ENCODE data around the gene PLXNA4. TPM values are rescaled to one million over a fixed set of nuclear protein-coding genes. Genes with fewer than 3 reads are reported as not detected.
"Not testable (repeated sequence)": the region's sequence is repeated elsewhere in the genome, so short reads cannot be mapped to it uniquely, and the experiment has no call there.

Gene PLXNA4
- total RNA-seq, 1 donor from 2014 or later: 0.38 TPM

DNA sequence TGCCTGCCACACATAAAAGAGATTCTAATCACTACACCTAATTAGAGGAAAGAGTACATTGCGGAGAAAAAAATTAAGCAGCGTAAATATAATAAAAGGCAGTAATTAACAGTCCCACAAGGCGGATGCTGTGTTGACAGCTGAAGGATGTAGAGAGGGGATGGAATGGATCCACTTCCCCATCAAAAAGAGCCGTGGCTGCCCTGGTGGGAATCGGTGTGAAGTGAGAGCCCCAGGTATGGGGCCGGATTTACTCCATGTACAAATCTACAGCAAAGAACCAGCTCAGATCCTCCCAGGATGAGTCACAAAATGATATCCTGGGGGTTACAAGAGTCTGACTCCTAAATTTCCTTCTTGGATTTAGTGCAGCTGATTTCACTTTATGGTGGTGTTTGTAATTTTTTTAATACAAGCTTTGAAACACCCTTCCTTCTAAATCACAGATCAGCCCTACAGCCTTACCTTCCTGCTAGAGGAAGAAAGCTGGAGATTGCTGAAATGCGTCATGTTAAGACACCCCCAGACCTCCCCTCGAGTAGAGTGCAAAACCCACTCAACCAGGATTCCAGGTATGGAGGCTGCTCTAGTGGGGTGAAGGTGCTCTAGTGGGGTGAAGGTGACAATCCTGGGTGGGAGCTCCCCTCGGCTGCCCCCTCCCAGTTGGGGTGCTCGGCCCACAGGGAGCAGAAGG is 398.4 kb downstream of the PLXNA4 start:
- Mint-ChIP-seq H3K36me3 (ENCODE audit: insufficient read depth) (no peaks in the 10 kb centered on the region), H3K4me3 (ENCODE audit: low read depth) (no peak overlapping the region), H3K27ac (no peak overlapping the region), H3K4me1 (ENCODE audit: low read depth) (no peaks in the 10 kb centered on the region), H3K27me3 (no peaks in the 10 kb centered on the region), H3K9me3 (ENCODE audit: low read depth) (no peaks in the 10 kb centered on the region)
- TF ChIP-seq, protein P1, sequence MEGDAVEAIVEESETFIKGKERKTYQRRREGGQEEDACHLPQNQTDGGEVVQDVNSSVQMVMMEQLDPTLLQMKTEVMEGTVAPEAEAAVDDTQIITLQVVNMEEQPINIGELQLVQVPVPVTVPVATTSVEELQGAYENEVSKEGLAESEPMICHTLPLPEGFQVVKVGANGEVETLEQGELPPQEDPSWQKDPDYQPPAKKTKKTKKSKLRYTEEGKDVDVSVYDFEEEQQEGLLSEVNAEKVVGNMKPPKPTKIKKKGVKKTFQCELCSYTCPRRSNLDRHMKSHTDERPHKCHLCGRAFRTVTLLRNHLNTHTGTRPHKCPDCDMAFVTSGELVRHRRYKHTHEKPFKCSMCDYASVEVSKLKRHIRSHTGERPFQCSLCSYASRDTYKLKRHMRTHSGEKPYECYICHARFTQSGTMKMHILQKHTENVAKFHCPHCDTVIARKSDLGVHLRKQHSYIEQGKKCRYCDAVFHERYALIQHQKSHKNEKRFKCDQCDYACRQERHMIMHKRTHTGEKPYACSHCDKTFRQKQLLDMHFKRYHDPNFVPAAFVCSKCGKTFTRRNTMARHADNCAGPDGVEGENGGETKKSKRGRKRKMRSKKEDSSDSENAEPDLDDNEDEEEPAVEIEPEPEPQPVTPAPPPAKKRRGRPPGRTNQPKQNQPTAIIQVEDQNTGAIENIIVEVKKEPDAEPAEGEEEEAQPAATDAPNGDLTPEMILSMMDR (IDR thresholded peaks at IDR 0.05; ENCODE audit: unreplicated experiment): no peak
- no peak for DNase-seq (ENCODE audit: low spot score, unreplicated experiment)

DNA sequence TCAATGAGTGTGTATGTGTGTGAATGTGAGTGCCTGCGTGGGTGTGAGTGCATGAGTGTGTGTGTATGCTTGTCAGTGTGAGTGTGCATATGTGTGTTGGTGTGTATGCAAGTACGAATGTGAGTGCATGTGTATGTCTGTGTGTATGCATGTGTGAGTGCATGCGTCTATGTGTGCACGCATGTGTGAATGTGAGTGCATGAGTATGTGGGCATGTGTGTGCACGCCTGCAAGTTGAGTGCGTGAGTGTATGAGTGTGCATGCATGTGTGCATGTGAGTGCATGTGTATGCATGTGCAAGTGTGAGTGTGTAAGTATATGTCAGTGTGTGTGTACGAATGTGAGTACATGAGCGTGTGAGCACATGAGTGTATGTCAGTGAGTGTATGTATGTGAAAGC is 399.6 kb downstream of the PLXNA4 start:
- no peaks in the 10 kb centered on the region for H3K36me3 Mint-ChIP-seq (ENCODE audit: insufficient read depth)
- H3K4me1 Mint-ChIP-seq (ENCODE audit: low read depth): no peaks in the 10 kb centered on the region
- TF ChIP-seq, protein P1 (IDR thresholded peaks at IDR 0.05; ENCODE audit: unreplicated experiment): no peak
- no peak overlapping the region for H3K4me3 Mint-ChIP-seq (ENCODE audit: low read depth)
- H3K27me3 Mint-ChIP-seq: no peaks in the 10 kb centered on the region
- H3K27ac Mint-ChIP-seq: no peak overlapping the region
- no peak for DNase-seq (ENCODE audit: low spot score, unreplicated experiment)
- no peaks in the 10 kb centered on the region for H3K9me3 Mint-ChIP-seq (ENCODE audit: low read depth)

DNA sequence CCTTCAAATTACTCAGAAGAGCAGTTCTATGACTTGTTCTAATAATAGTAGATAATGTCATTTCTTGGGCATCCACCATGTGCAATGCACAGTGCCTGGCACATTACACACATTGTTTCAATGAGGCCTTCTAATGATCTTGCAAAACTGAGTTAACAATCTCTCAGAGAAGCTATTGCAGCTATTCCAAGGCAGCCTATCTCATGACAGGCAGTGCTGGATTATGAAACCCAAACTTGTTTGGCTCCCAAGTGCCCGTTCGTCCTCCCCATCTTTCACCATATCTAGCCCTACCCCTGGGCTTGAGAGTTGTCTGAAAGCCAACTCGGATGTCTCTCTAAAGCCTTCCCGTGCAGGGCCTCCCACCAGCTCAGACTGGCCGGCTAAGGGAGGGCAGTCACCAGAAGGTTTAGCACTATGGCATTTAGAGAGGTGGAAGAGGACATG is 405.1 kb downstream of the PLXNA4 start:
- Mint-ChIP-seq H3K4me1 (ENCODE audit: low read depth) (no peaks in the 10 kb centered on the region), H3K36me3 (ENCODE audit: insufficient read depth) (no peaks in the 10 kb centered on the region), H3K4me3 (ENCODE audit: low read depth) (no peak overlapping the region), H3K27me3 (peaks cover 10% of the 10 kb centered on the region), H3K27ac (no peak overlapping the region), H3K9me3 (ENCODE audit: low read depth) (no peaks in the 10 kb centered on the region)
- no peak for DNase-seq (ENCODE audit: low spot score, unreplicated experiment)
- TF ChIP-seq, protein P1 (IDR thresholded peaks at IDR 0.05; ENCODE audit: unreplicated experiment): no peak

DNA sequence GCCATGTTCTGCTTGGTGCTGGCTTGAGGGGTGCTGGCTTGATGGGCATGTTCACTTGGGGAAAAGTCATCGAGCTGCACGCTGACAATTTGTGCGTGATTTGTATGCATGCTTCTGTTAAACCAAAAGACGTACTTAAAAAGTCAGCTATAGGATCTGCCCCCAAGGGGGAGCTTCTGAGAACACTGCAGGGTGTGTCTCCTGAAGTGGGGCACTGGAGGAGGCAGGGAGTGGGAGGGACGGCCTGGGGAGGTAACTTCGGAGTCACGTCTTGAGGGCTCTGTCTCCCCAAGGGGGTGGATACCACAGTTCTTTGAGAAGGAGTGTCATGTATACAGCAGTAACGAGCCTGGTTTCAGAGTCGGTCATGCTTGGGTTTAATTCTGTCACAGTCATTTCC is 406.5 kb downstream of the PLXNA4 start:
- no peaks in the 10 kb centered on the region for H3K9me3 Mint-ChIP-seq (ENCODE audit: low read depth)
- H3K36me3 Mint-ChIP-seq (ENCODE audit: insufficient read depth): no peaks in the 10 kb centered on the region
- H3K4me3 Mint-ChIP-seq (ENCODE audit: low read depth): no peak overlapping the region
- no peak overlapping the region for H3K27ac Mint-ChIP-seq
- DNase-seq (ENCODE audit: low spot score, unreplicated experiment): no peak
- peaks cover 13% of the 10 kb centered on the region for H3K27me3 Mint-ChIP-seq
- TF ChIP-seq, protein P1 (IDR thresholded peaks at IDR 0.05; ENCODE audit: unreplicated experiment): no peak
- no peaks in the 10 kb centered on the region for H3K4me1 Mint-ChIP-seq (ENCODE audit: low read depth)

DNA sequence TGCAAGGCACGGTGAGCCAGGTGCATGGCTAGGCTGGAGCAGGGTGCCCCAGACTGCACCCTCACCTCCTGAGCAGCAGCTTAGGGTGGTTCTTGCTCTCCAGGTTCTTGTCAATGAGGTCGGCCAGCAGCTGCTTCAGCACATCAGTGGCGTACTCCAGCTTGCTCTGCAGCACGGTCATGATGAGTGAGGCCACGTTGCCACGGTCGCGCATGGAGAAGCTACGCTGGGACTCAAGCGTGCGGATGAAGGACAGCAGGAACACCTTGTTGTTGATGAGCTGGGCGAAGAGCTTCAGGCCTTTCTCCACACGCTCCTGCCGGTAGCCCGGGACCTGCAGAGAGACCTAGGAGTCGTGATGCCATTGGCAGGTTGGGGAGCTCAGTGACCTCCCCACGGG is 408.0 kb downstream of the PLXNA4 start:
- Mint-ChIP-seq H3K27me3 (peaks cover 19% of the 10 kb centered on the region), H3K4me3 (ENCODE audit: low read depth) (no peak overlapping the region), H3K36me3 (ENCODE audit: insufficient read depth) (no peaks in the 10 kb centered on the region), H3K9me3 (ENCODE audit: low read depth) (no peaks in the 10 kb centered on the region), H3K4me1 (ENCODE audit: low read depth) (no peaks in the 10 kb centered on the region), H3K27ac (no peak overlapping the region)
- TF ChIP-seq, protein P1 (IDR thresholded peaks at IDR 0.05; ENCODE audit: unreplicated experiment): no peak
- DNase-seq (ENCODE audit: low spot score, unreplicated experiment): no peak

DNA sequence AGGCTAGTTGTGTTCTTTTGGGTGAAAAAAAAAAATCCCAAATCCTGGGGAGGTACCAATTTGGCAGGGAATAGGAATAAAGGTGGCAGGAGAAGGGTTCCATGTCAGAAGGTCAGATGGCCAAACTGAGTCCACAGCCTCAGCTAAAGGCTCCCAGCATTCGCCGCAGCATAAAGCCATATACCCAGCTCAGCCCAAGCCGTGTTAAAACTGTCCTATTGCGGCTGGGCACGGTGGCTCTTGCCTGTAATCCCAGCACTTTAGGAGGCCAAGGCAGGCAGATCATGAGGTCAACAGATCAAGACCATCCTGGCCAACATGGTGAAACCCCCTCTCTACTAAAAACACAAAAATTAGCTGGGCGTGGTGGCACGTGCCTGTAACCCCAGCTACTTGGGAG is 410.6 kb downstream of the PLXNA4 start:
- H3K4me1 Mint-ChIP-seq (ENCODE audit: low read depth); DNase-seq (ENCODE audit: low spot score, unreplicated experiment); H3K27ac Mint-ChIP-seq; H3K9me3 Mint-ChIP-seq (ENCODE audit: low read depth); H3K4me3 Mint-ChIP-seq (ENCODE audit: low read depth); H3K36me3 Mint-ChIP-seq (ENCODE audit: insufficient read depth): not testable (repeated sequence)
- peaks cover 27% of the 10 kb centered on the region for H3K27me3 Mint-ChIP-seq

Data from progenitor cell of endocrine pancreas (in vitro differentiated cells).